DOHH2 (cell line): ENCODE measurements around the gene ASAP2.

ENCODE experiments used
- CTCF ChIP-seq: fragments of 200-600 bp; sonication (generic); IDR thresholded peaks from one replicate; pipeline ENCODE4 v1.5.1; 2014; ENCODE audit warnings: antibody characterized with exemption, mild to moderate bottlenecking, low read depth, low read length; ENCODE audit not compliant: poor library complexity, severe bottlenecking
- EZH2phosphoT487 ChIP-seq: fragments of 200-600 bp; sonication (generic); IDR thresholded peaks from 2 replicates; pipeline ENCODE4 v1.6.1; 2017; ENCODE audit warnings: borderline replicate concordance, mild to moderate bottlenecking, antibody characterized with exemption, low read length, moderate library complexity, mixed read lengths

GRCh38 chr2:9319338-9319715 is 112.7 kb downstream of the ASAP2 start:
- no peak for TF ChIP-seq CTCF
- no peak for TF ChIP-seq EZH2phosphoT487
